HL-60 (cell line): Measurements from ENCODE around the gene SHC3.

Source experiments
- POLR2AphosphoS5 ChIP-seq: IDR thresholded peaks from 2 replicates; pipeline ENCODE4 v1.6.1; 2012; ENCODE audit warnings: low read depth
- REST ChIP-seq: IDR thresholded peaks from 2 replicates; pipeline ENCODE4 v1.6.1; 2012; ENCODE audit warnings: low read depth; ENCODE audit not compliant: insufficient replicate concordance
- SPI1 ChIP-seq: IDR thresholded peaks from 2 replicates; pipeline ENCODE4 v1.6.1; 2012; ENCODE audit warnings: low read depth, mild to moderate bottlenecking, borderline replicate concordance
- TF ChIP-seq, protein P1 (sequence below): IDR thresholded peaks from one replicate; pipeline ENCODE4 v1.5.1; 2011; ENCODE audit warnings: low read length, control low read depth, inconsistent platforms; ENCODE audit not compliant: insufficient read depth

DNA sequence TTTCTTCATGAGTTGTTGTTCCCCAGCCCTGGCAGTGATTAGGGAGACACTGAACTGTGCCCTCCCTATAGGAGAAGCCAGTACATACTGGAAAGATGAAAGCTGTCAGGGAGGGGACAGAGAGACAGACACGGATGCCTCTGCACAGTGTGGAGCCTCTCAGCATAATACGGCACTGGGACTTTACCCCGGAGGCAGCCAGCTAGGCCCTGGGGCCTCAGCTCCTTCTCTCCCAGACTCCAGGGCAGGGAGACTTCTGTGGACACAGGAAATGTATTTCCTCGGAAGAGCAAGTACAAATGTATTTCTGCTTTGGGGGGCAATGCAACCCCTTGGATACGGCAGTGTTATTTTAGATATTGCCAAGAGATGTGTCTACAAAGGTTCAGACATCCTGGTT is 125.3 kb downstream of the SHC3 start:
- TF ChIP-seq, protein P1, sequence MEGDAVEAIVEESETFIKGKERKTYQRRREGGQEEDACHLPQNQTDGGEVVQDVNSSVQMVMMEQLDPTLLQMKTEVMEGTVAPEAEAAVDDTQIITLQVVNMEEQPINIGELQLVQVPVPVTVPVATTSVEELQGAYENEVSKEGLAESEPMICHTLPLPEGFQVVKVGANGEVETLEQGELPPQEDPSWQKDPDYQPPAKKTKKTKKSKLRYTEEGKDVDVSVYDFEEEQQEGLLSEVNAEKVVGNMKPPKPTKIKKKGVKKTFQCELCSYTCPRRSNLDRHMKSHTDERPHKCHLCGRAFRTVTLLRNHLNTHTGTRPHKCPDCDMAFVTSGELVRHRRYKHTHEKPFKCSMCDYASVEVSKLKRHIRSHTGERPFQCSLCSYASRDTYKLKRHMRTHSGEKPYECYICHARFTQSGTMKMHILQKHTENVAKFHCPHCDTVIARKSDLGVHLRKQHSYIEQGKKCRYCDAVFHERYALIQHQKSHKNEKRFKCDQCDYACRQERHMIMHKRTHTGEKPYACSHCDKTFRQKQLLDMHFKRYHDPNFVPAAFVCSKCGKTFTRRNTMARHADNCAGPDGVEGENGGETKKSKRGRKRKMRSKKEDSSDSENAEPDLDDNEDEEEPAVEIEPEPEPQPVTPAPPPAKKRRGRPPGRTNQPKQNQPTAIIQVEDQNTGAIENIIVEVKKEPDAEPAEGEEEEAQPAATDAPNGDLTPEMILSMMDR: no peak
- TF ChIP-seq POLR2AphosphoS5 (no peak), REST (no peak), SPI1 (no peak)
